H9 (cell line): ENCODE data around the gene TEX11. TPM values are rescaled to one million over a fixed set of nuclear protein-coding genes. Genes with fewer than 3 reads are reported as not detected.
"Not testable (repeated sequence)": the region's sequence is repeated elsewhere in the genome, so short reads cannot be mapped to it uniquely, and the experiment has no call there.

Experiments
- DNase-seq: peaks from one replicate; pipeline ENCODE4 v3.0.0-alpha.2; 2017
- H2AFZ ChIP-seq: one replicate; pipeline ENCODE4 v1.6.1; 2013; ENCODE audit warnings: mild to moderate bottlenecking, low read length, control low read depth, moderate library complexity
- H2AK5ac ChIP-seq: 2 replicates; pipeline ENCODE4 v1.6.1; 2013; ENCODE audit warnings: low read length, control low read depth, mixed read lengths; ENCODE audit not compliant: insufficient read length
- H2BK120ac ChIP-seq: one replicate; pipeline ENCODE4 v1.6.1; 2013; ENCODE audit warnings: low read depth, mild to moderate bottlenecking, low read length, control low read depth, inconsistent platforms; ENCODE audit not compliant: poor library complexity, severe bottlenecking
- H2BK12ac ChIP-seq: 2 replicates; pipeline ENCODE4 v1.6.1; 2013; ENCODE audit warnings: low read length, control low read depth, mixed read lengths, low read depth; ENCODE audit not compliant: insufficient read length
- H2BK15ac ChIP-seq: 2 replicates; pipeline ENCODE4 v1.6.1; 2013; ENCODE audit warnings: low read depth, low read length, control low read depth
- H2BK20ac ChIP-seq: one replicate; pipeline ENCODE4 v1.6.1; 2013; ENCODE audit warnings: low read depth, mild to moderate bottlenecking, low read length, control low read depth, inconsistent platforms; ENCODE audit not compliant: poor library complexity, severe bottlenecking
- H2BK5ac ChIP-seq: 2 replicates; pipeline ENCODE4 v1.6.1; 2013; ENCODE audit warnings: low read length, control low read depth, mixed read lengths; ENCODE audit not compliant: insufficient read length
- H3K14ac ChIP-seq: 2 replicates; pipeline ENCODE4 v1.6.1; 2013; ENCODE audit warnings: low read length, control low read depth; ENCODE audit not compliant: insufficient read depth
- H3K18ac ChIP-seq: 2 replicates; pipeline ENCODE4 v1.6.1; 2013; ENCODE audit warnings: low read depth, mild to moderate bottlenecking, mixed read lengths, low read length, control low read depth; ENCODE audit not compliant: insufficient read length
- H3K23ac ChIP-seq: 2 replicates; pipeline ENCODE4 v1.6.1; 2013; ENCODE audit warnings: low read length, control low read depth, mixed read lengths, low read depth; ENCODE audit not compliant: insufficient read length
- H3K23me2 ChIP-seq: 2 replicates; pipeline ENCODE4 v1.6.1; 2013; ENCODE audit warnings: low read depth, mild to moderate bottlenecking, mixed read lengths, low read length, control low read depth; ENCODE audit not compliant: insufficient read length, poor library complexity, severe bottlenecking
- H3K27ac ChIP-seq: 2 replicates; pipeline ENCODE4 v1.5.1; 2013; ENCODE audit warnings: low read length, control low read depth, mixed read lengths, low read depth; ENCODE audit not compliant: insufficient read length
- H3K27me3 ChIP-seq: 2 replicates; pipeline ENCODE4 v1.6.1; 2013; ENCODE audit warnings: low read length, control low read depth, inconsistent platforms; ENCODE audit not compliant: insufficient read depth
- H3K4ac ChIP-seq: 2 replicates; pipeline ENCODE4 v1.6.1; 2013; ENCODE audit warnings: low read depth, mild to moderate bottlenecking, control low read depth, inconsistent platforms, low read length, moderate library complexity
- H3K4me1 ChIP-seq: 2 replicates; pipeline ENCODE4 v1.6.1; 2013; ENCODE audit warnings: low read length, control low read depth, inconsistent platforms; ENCODE audit not compliant: insufficient read depth
- H3K4me2 ChIP-seq: 2 replicates; pipeline ENCODE4 v1.6.1; 2013; ENCODE audit warnings: low read length, control low read depth, mixed read lengths; ENCODE audit not compliant: insufficient read length, insufficient read depth
- H3K56ac ChIP-seq: 2 replicates; pipeline ENCODE4 v1.6.1; 2013; ENCODE audit warnings: low read depth, mild to moderate bottlenecking, mixed read lengths, low read length, control low read depth; ENCODE audit not compliant: insufficient read length
- H3K79me1 ChIP-seq: 2 replicates; pipeline ENCODE4 v1.6.1; 2013; ENCODE audit warnings: low read depth, mild to moderate bottlenecking, moderate library complexity, low read length, control low read depth, inconsistent platforms; ENCODE audit not compliant: insufficient read depth, poor library complexity, severe bottlenecking
- H3K79me2 ChIP-seq: 2 replicates; pipeline ENCODE4 v1.6.1; 2013; ENCODE audit warnings: low read length, control low read depth, inconsistent platforms; ENCODE audit not compliant: insufficient read depth
- H3K9ac ChIP-seq: 2 replicates; pipeline ENCODE4 v1.6.1; 2013; ENCODE audit warnings: low read length, control low read depth, mixed read lengths; ENCODE audit not compliant: insufficient read length; ENCODE audit errors: extremely low read depth
- H3K9me3 ChIP-seq: one replicate; pipeline ENCODE4 v1.6.1; 2013; ENCODE audit warnings: low read depth, low read length, inconsistent platforms; ENCODE audit not compliant: control insufficient read depth
- H3T11ph ChIP-seq: one replicate; pipeline ENCODE4 v1.6.1; 2013; ENCODE audit warnings: mild to moderate bottlenecking, low read length, control low read depth, inconsistent platforms
- H4K20me1 ChIP-seq: one replicate; pipeline ENCODE4 v1.6.1; 2013; ENCODE audit not compliant: control insufficient read depth, insufficient read length, insufficient read depth
- H4K5ac ChIP-seq: 2 replicates; pipeline ENCODE4 v1.6.1; 2013; ENCODE audit warnings: low read depth, mild to moderate bottlenecking, mixed read lengths, low read length, control low read depth; ENCODE audit not compliant: insufficient read length
- H4K8ac ChIP-seq: replicated peaks from 2 replicates; pipeline ENCODE4 v1.6.1; 2013; ENCODE audit warnings: low read length, control low read depth, mixed read lengths, low read depth; ENCODE audit not compliant: insufficient read length
- H4K91ac ChIP-seq: 2 replicates; pipeline ENCODE4 v1.6.1; 2013; ENCODE audit warnings: low read depth, mild to moderate bottlenecking, moderate library complexity, mixed read lengths, low read length, control low read depth; ENCODE audit not compliant: insufficient read length
- H3K27ac Mint-ChIP-seq, 3 experiments: 2 replicates in 2 of 3; 3 replicates in 1 of 3; pipeline ENCODE4 v1.8.0; 2020 to 2021; ENCODE audit warnings: mixed read lengths in 3 of 3, mild to moderate bottlenecking in 1 of 3, moderate library complexity in 1 of 3
- H3K27me3 Mint-ChIP-seq: 2 replicates; pipeline ENCODE4 v1.8.0; 2021; ENCODE audit warnings: low read depth, mild to moderate bottlenecking, moderate library complexity, mixed read lengths
- H3K36me3 Mint-ChIP-seq, 3 experiments: 2 replicates in 2 of 3; 3 replicates in 1 of 3; pipeline ENCODE4 v1.8.0; 2020 to 2021; ENCODE audit warnings: low read depth in 3 of 3, mixed read lengths in 3 of 3; ENCODE audit not compliant: insufficient read depth in 1 of 3
- H3K4me1 Mint-ChIP-seq, 2 experiments: 2 replicates each; pipeline ENCODE4 v1.8.0; 2020; ENCODE audit warnings: mixed read lengths in 2 of 2
- H3K4me3 Mint-ChIP-seq, 2 experiments: 2 replicates in 1 of 2; 3 replicates in 1 of 2; pipeline ENCODE4 v1.8.0; 2020 to 2021; ENCODE audit warnings: mild to moderate bottlenecking in 2 of 2, mixed read lengths in 2 of 2, moderate library complexity in 1 of 2
- H3K9me3 Mint-ChIP-seq, 2 experiments: 2 replicates in 1 of 2; 3 replicates in 1 of 2; pipeline ENCODE4 v1.8.0; 2020; ENCODE audit warnings: mild to moderate bottlenecking in 2 of 2, mixed read lengths in 2 of 2, moderate library complexity in 1 of 2
- WGBS: extraction: QIAGEN DNeasy Blood & Tissue Kit; methylation state at CpG from one replicate; pipeline ENCODE4 v1.1.7; 2013; ENCODE audit warnings: missing lambda C conversion rate, low lambda C conversion rate, mixed read lengths; ENCODE audit not compliant: insufficient read length; ENCODE audit errors: extremely low coverage; 5-methylcytosine and 5-hydroxymethylcytosine counted together
- total RNA-seq: library from RNA; stranded (reverse); gene quantifications from 2 replicates; pipeline ENCODE4 v1.2.1, GENCODE V29; 2021

TEX11 gene
- total RNA-seq, 1 experiment from 2014 or later, result 0.22 TPM

- H2AK5ac ChIP-seq, H4K91ac ChIP-seq, H2BK12ac ChIP-seq, H3K56ac ChIP-seq, H4K20me1 ChIP-seq, H3K27me3 Mint-ChIP-seq, H3K79me1 ChIP-seq, H2BK20ac ChIP-seq, H3K4me2 ChIP-seq, H2BK120ac ChIP-seq, H3K14ac ChIP-seq, H3K27me3 ChIP-seq, H4K8ac ChIP-seq, H3K36me3 Mint-ChIP-seq, H3K18ac ChIP-seq, DNase-seq, H3K4me3 Mint-ChIP-seq, H4K5ac ChIP-seq, H3T11ph ChIP-seq, H2BK5ac ChIP-seq, H3K23me2 ChIP-seq, H3K27ac ChIP-seq, H3K4me1 ChIP-seq, H3K79me2 ChIP-seq, H3K4me1 Mint-ChIP-seq, H3K23ac ChIP-seq, H3K9ac ChIP-seq, H3K27ac Mint-ChIP-seq, H2AFZ ChIP-seq, H3K4ac ChIP-seq, H2BK15ac ChIP-seq: not testable (repeated sequence)
- H3K9me3 Mint-ChIP-seq, result peaks cover 60 to 66% of the 10 kb centered on the region in 2 experiments
- H3K9me3 ChIP-seq, result peaks cover 12% of the 10 kb centered on the region
- WGBS, result no CpG with 5 or more reads among the region's 1 CpG
Measured at GRCh38 chrX:70727961-70728360, 180.6 kb downstream of the TEX11 start.
